ENCODE measurements around the gene ZSWIM1. TPM values are rescaled to one million over a fixed set of nuclear protein-coding genes. Genes with fewer than 3 reads are reported as not detected.

ZSWIM1 gene
- total RNA-seq, 1 donor from 2014 or later = 12.6 TPM

GRCh38 chr20:45913116-45913515 is 32.1 kb downstream of the ZSWIM1 start:
- no peaks in the 10 kb centered on the region for H3K9me3 Mint-ChIP-seq (ENCODE audit: unreplicated experiment)
- H3K36me3 Mint-ChIP-seq (ENCODE audit: low read depth, unreplicated experiment) = peaks cover 3% of the 10 kb centered on the region
- no peak overlapping the region for H3K27ac Mint-ChIP-seq (ENCODE audit: unreplicated experiment)
- no peak for DNase-seq (ENCODE audit: low spot score)
- peaks cover 16% of the 10 kb centered on the region for H3K4me1 Mint-ChIP-seq (ENCODE audit: unreplicated experiment)
- H3K27me3 Mint-ChIP-seq (ENCODE audit: unreplicated experiment) = peaks cover 6% of the 10 kb centered on the region
- TF ChIP-seq, protein P1, sequence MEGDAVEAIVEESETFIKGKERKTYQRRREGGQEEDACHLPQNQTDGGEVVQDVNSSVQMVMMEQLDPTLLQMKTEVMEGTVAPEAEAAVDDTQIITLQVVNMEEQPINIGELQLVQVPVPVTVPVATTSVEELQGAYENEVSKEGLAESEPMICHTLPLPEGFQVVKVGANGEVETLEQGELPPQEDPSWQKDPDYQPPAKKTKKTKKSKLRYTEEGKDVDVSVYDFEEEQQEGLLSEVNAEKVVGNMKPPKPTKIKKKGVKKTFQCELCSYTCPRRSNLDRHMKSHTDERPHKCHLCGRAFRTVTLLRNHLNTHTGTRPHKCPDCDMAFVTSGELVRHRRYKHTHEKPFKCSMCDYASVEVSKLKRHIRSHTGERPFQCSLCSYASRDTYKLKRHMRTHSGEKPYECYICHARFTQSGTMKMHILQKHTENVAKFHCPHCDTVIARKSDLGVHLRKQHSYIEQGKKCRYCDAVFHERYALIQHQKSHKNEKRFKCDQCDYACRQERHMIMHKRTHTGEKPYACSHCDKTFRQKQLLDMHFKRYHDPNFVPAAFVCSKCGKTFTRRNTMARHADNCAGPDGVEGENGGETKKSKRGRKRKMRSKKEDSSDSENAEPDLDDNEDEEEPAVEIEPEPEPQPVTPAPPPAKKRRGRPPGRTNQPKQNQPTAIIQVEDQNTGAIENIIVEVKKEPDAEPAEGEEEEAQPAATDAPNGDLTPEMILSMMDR (IDR thresholded peaks at IDR 0.05; ENCODE audit: unreplicated experiment) = no peak
- H3K4me3 Mint-ChIP-seq (ENCODE audit: unreplicated experiment) = no peak overlapping the region

DNA sequence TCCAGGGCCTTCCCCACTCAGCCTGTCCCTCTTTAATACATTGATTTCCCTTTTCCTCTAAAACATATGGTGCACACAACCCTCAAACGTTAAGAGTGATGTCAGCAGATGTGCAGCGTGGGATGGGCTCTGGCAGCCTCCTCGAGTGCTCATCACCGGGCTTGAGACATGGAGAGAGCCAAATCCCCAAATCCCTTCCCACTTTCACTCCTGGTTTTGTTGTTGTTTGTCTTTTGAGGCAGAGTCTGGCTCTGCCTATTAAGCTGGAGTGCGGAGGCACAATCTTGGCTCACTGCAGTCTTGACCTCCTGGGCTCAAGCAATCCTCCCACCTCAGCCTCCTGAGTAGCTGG is 36.7 kb downstream of the ZSWIM1 start:
- Mint-ChIP-seq H3K4me1 (ENCODE audit: unreplicated experiment) (peaks cover 27% of the 10 kb centered on the region), H3K36me3 (ENCODE audit: low read depth, unreplicated experiment) (no peaks in the 10 kb centered on the region), H3K4me3 (ENCODE audit: unreplicated experiment) (no peak overlapping the region), H3K27me3 (ENCODE audit: unreplicated experiment) (peaks cover 3% of the 10 kb centered on the region), H3K9me3 (ENCODE audit: unreplicated experiment) (no peaks in the 10 kb centered on the region), H3K27ac (ENCODE audit: unreplicated experiment) (peak overlapping the region; percentile 76)
- DNase-seq (ENCODE audit: low spot score) = no peak
- TF ChIP-seq, protein P1 (IDR thresholded peaks at IDR 0.05; ENCODE audit: unreplicated experiment) = no peak

DNA sequence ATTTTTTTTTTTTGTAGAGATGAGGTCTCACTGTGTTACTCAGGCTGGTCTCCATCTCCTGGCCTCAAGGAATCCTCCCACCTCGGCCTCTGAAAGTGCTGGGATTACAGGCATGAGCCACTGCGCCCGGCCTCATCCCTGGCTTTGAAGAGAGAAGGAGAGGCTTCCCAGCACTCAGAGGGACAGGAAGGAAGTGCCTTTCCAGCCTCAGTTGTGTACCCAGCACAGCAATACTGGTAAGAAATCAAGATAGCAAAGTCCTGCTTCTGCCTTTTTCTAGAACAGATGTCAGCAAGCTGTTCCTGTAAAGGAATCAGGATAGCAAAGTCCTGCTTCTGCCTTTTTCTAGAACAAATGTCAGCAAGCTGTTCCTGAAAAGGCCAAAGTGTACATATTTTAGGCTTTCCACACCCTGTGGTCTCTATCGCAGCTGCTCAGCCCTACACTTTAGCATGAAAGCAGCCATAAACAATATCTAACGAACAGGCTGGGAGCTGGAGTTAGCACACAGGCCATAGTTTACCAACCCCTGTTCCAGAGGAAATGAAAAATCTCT is 37.2 kb downstream of the ZSWIM1 start:
- H3K27me3 Mint-ChIP-seq (ENCODE audit: unreplicated experiment) = peaks cover 3% of the 10 kb centered on the region
- no peaks in the 10 kb centered on the region for H3K9me3 Mint-ChIP-seq (ENCODE audit: unreplicated experiment)
- H3K4me1 Mint-ChIP-seq (ENCODE audit: unreplicated experiment) = peaks cover 27% of the 10 kb centered on the region
- H3K4me3 Mint-ChIP-seq (ENCODE audit: unreplicated experiment) = no peak overlapping the region
- no peak for DNase-seq (ENCODE audit: low spot score)
- no peak overlapping the region for H3K27ac Mint-ChIP-seq (ENCODE audit: unreplicated experiment)
- TF ChIP-seq, protein P1 (IDR thresholded peaks at IDR 0.05; ENCODE audit: unreplicated experiment) = no peak
- no peaks in the 10 kb centered on the region for H3K36me3 Mint-ChIP-seq (ENCODE audit: low read depth, unreplicated experiment)

DNA sequence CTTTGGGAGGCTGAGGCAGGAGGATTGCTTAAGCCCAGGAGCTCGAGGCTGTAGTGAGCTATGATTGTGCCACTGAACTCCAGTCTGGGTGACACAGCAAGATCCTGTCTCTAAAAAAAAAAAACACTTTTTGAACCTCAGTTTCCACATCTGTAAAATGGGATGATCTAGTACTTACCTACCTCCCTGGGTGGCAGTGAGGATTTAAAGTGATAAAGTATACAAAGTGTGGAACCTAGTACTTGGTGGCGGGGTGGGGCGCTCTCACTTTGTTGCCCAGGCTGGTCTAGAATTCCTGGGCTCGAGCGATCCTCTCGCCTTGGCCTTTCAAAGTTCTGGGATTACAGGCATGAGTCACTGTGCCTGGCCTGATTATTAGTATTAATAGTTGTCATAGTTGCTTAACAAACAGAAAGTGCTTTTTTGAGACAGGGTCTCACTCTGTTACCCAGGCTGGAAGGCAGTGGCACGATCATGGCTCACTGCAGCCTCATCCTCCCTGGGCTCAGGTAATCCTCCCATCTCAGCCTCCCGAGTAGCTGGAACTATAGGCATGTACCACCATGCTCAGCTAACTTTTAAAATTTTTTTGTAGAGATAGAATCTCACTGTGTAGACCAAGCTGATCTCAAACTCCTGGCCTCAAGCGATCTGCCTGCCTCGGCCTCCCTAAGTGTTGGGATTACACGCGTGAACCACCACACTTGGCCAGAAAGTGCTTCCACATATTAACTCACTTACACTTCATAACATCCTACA is 37.9 kb downstream of the ZSWIM1 start:
- TF ChIP-seq, protein P1 (IDR thresholded peaks at IDR 0.05; ENCODE audit: unreplicated experiment) = no peak
- Mint-ChIP-seq H3K4me3 (ENCODE audit: unreplicated experiment) (no peak overlapping the region), H3K27ac (ENCODE audit: unreplicated experiment) (no peak overlapping the region), H3K27me3 (ENCODE audit: unreplicated experiment) (peaks cover 3% of the 10 kb centered on the region), H3K9me3 (ENCODE audit: unreplicated experiment) (no peaks in the 10 kb centered on the region), H3K4me1 (ENCODE audit: unreplicated experiment) (peaks cover 27% of the 10 kb centered on the region), H3K36me3 (ENCODE audit: low read depth, unreplicated experiment) (no peaks in the 10 kb centered on the region)
- DNase-seq (ENCODE audit: low spot score) = no peak
